ENCODE results near the gene MINDY2. TPM values are rescaled to one million over a fixed set of nuclear protein-coding genes. Genes with fewer than 3 reads are reported as not detected.
A peak's percentile ranks its signal among the peaks of the same experiment; 100 is the strongest.

Gene MINDY2
- total and polyA plus RNA-seq, 9 of the 15 experiments (the other 6 are each of a cell fraction or from before 2014, with no cell fraction given) = 2.4 to 15.3 (median 7.2) TPM

DNA sequence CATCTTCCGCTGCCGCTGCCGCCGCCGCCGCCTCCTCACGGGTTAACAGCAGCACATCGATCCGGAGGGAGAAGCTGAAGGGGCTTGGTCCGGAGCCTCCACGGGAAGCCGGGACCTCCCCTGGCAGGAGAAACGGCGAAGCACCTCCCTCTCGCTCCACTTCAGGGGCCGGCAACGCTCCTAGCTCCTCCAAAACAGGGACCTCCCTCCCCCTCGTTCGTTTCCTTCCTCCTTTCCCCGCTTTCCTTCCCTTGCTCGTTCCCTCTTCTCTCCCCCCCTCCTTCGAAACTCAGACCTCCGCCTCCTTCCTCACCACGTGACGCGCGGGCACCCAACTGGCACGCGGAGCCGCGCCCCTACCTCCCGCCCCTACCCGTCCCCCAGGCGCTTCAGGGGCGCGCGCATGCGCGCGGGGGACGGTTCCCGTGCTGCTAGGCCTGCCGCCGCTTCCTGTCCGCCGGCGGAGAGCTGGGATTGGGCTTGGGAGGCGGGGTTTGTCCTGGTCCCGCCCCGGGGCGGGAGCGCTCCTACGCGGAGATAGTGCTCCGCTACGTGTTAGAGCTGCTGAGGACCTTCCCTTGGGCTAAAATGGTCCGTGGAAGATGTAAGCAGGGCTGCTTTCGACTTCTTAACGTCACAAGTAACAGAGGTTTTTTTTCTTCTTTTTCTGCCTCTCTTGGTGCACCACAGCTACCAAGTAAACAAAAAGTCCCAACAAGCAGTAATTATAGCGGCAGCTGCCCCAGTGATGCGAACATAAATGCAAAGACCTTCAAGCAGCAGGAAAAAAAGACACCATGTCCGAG is 21.4 kb upstream of the MINDY2 start, which contains the start of gene ADAM10 (continued):
- TF ChIP-seq ZNF609 (CRISPR knock-in tag; IDR thresholded peaks at IDR 0.05; ENCODE audit: borderline replicate concordance) (no peak), PCBP1 (IDR thresholded peaks at IDR 0.05; ENCODE audit: low read depth, low read length, poor library complexity, severe bottlenecking) (no peak), NUFIP1 (IDR thresholded peaks at IDR 0.05; ENCODE audit: partially characterized antibody) (no peak), RFX5 (IDR thresholded peaks at IDR 0.05; ENCODE audit: low read depth, low read length) (no peak), CBX8 (IDR thresholded peaks at IDR 0.05; ENCODE audit: borderline replicate concordance, extremely low read depth, low read depth, low read length, poor library complexity, severe bottlenecking) (no peak), TAL1 (IDR thresholded peaks at IDR 0.05) (no peak), BDP1 (IDR thresholded peaks at IDR 0.05; ENCODE audit: insufficient read depth, insufficient read length) (no peak), CREB3L1 (IDR thresholded peaks at IDR 0.05; ENCODE audit: borderline replicate concordance, low read depth) (no peak; the same call in 1 of the 2 replicates), SAFB (IDR thresholded peaks at IDR 0.05; ENCODE audit: borderline replicate concordance, low read depth, low read length) (no peak), SAP30 (IDR thresholded peaks at IDR 0.05; ENCODE audit: borderline replicate concordance, insufficient read depth, low read depth, low read length, poor library complexity, severe bottlenecking) (no peak), PHF20 (IDR thresholded peaks at IDR 0.05; ENCODE audit: partially characterized antibody) (no peak), KAT7 (CRISPR knock-in tag; IDR thresholded peaks at IDR 0.05; ENCODE audit: borderline replicate concordance) (no peak)
- TF ChIP-seq, protein P1, sequence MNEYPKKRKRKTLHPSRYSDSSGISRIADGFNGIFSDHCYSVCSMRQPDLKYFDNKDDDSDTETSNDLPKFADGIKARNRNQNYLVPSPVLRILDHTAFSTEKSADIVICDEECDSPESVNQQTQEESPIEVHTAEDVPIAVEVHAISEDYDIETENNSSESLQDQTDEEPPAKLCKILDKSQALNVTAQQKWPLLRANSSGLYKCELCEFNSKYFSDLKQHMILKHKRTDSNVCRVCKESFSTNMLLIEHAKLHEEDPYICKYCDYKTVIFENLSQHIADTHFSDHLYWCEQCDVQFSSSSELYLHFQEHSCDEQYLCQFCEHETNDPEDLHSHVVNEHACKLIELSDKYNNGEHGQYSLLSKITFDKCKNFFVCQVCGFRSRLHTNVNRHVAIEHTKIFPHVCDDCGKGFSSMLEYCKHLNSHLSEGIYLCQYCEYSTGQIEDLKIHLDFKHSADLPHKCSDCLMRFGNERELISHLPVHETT (CRISPR knock-in tag; conservative IDR thresholded peaks at IDR 0.05 in 1 of 2, IDR thresholded peaks at IDR 0.05 in 1 of 2) = peak in 1 of 2 experiments; percentile 95; a peak in 2 of 4 replicates

Measured in K562 (cell line).